Ovary (tissue), 9 donors: ENCODE data around the gene EEF1AKMT4. TPM values are rescaled to one million over a fixed set of nuclear protein-coding genes. Genes with fewer than 3 reads are reported as not detected.

Source experiments
- DNase-seq, 5 donors: peaks; one replicate each; pipeline ENCODE4 v3.0.0-alpha.2; 2019 to 2020
- H3K27ac ChIP-seq, 2 donors: fragments of 200-600 bp; one replicate each; pipeline versions ENCODE4 v1.5.1 to v1.8.0; 2019 to 2022
- H3K27me3 ChIP-seq: fragments of 200-600 bp; one replicate; pipeline ENCODE4 v1.8.0; 2022
- H3K36me3 ChIP-seq: fragments of 200-600 bp; sonication (generic); one replicate; pipeline ENCODE4 v1.5.1; 2019
- H3K4me1 ChIP-seq: one replicate; pipeline ENCODE4 v1.8.1; 2013; ENCODE audit warnings: mild to moderate bottlenecking, moderate library complexity; ENCODE audit not compliant: insufficient read depth
- H3K4me3 ChIP-seq: fragments of 200-600 bp; sonication (generic); one replicate; pipeline ENCODE4 v1.5.1; 2017
- H3K9me3 ChIP-seq, 2 donors: fragments of 200-600 bp in 1 of 2; sonication (generic) in 1 of 2; one replicate each; pipeline versions ENCODE4 v1.5.1 to v1.8.1; 2013 to 2019; ENCODE audit warnings: mild to moderate bottlenecking in 1 of 2, moderate library complexity in 1 of 2
- EP300 ChIP-seq: sonication (generic); formaldehyde crosslinking; IDR thresholded peaks from one replicate; pipeline ENCODE4 v1.6.1; 2017; ENCODE audit warnings: antibody characterized with exemption
- POLR2A ChIP-seq: fragments of 450-650 bp; IDR thresholded peaks from one replicate; pipeline ENCODE4 v1.6.1; 2017; ENCODE audit warnings: antibody characterized with exemption, mild to moderate bottlenecking, moderate library complexity
- WGBS, 3 donors: extraction: QIAGEN DNeasy Blood & Tissue Kit in 1 of 3; methylation state at CpG; one replicate each; pipeline versions ENCODE4 v1.1.5 to v1.1.7; 2013 to 2017; 5-methylcytosine and 5-hydroxymethylcytosine counted together
- intact Hi-C, 4 donors: fragments of 100-400 bp; cut with DNase I; formaldehyde crosslinking; loops; one replicate each; pipeline versions ENCODE4 v1.11.0 to v1.15.1; 2022 to 2023
- polyA plus RNA-seq, 2 donors: library from polyadenylated mRNA; stranded (reverse); fragments of 200-250 nt in 1 of 2; fragments of 350-450 nt in 1 of 2; fragmentation: Illumina TruSeq in 1 of 2; extraction: RNeasy Lipid Tissue Mini Kit (QIAGEN cat#74804) in 1 of 2; gene quantifications; one replicate each; pipeline ENCODE4 v1.2.3, GENCODE V29; 2013 to 2014
- total RNA-seq, 7 donors: library from RNA; depleted of rRNA in 2 of 7; stranded (reverse); fragments of >200 nt in 2 of 7; fragmentation: NEBNext Ultra II Directional in 3 of 7; extraction: Animal tissue kit (Norgen Biotek cat#: 25700) in 3 of 7; gene quantifications; one replicate each; pipeline versions ENCODE4 v1.1.0 to v1.2.4, GENCODE V29; 2016 to 2023
- TF ChIP-seq, protein P1 (sequence below), 3 donors: fragments of 450-650 bp in 2 of 3; fragments of 200-600 bp in 1 of 3; IDR thresholded peaks; one replicate each; pipeline versions ENCODE4 v1.5.1 to v1.8.0; 2016 to 2022; ENCODE audit warnings: antibody characterized with exemption in 3 of 3, mild to moderate bottlenecking in 1 of 3
- donor health status: DM: no; HTN: no; CAD: no; lungs with moderate emphysema.
- donor health status: DM: no; HTN: no; CAD: no.
- donor health status: Bipolar disorder and iron deficiency.
- donor health status: DM: yes; HTN: yes; CAD: no.
- donor health status: DM: no; HTN: no; CAD: no.
- donor health status: DM: yes; HTN: yes; CAD: no.

Gene EEF1AKMT4
- total and polyA plus RNA-seq, 9 donors, result 0.87 to 3.3 (median 2.0) TPM

DNA sequence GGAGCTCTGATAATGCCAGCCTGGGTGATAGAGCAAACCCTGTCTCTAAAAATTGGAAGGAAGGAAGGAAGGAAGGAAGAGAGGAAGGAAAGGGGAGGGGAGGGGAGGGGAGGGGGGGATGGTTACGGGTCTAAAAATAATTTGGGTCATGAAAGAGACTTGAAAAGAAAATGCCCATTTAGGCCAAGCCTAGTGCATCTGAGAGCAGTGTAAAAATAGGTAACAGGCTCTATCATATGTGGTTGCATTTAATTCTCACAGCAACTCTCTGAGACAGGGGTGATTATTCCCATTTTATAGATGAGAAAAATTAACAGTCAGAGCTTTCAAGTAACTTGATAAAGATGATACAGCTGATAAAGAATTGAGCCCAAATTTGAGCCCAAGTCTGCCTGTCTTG lies 22.8 kb downstream of the EEF1AKMT4 start:
- 21 to 43% (median 27%) methylated on average over 1 of the region's 1 CpG for WGBS, 3 donors
- Histone ChIP-seq H3K4me3 (no peak overlapping the region), H3K27me3 (no peaks in the 10 kb centered on the region), H3K36me3 (no peaks in the 10 kb centered on the region), H3K4me1 (no peaks in the 10 kb centered on the region), H3K9me3 (no peaks in the 10 kb centered on the region), H3K27ac (no peak overlapping the region)
- intact Hi-C loops, result no loop called here
- DNase-seq, result no peak
- TF ChIP-seq POLR2A, result no peak
- TF ChIP-seq, protein P1, sequence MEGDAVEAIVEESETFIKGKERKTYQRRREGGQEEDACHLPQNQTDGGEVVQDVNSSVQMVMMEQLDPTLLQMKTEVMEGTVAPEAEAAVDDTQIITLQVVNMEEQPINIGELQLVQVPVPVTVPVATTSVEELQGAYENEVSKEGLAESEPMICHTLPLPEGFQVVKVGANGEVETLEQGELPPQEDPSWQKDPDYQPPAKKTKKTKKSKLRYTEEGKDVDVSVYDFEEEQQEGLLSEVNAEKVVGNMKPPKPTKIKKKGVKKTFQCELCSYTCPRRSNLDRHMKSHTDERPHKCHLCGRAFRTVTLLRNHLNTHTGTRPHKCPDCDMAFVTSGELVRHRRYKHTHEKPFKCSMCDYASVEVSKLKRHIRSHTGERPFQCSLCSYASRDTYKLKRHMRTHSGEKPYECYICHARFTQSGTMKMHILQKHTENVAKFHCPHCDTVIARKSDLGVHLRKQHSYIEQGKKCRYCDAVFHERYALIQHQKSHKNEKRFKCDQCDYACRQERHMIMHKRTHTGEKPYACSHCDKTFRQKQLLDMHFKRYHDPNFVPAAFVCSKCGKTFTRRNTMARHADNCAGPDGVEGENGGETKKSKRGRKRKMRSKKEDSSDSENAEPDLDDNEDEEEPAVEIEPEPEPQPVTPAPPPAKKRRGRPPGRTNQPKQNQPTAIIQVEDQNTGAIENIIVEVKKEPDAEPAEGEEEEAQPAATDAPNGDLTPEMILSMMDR (IDR thresholded peaks at IDR 0.05), result no peak

DNA sequence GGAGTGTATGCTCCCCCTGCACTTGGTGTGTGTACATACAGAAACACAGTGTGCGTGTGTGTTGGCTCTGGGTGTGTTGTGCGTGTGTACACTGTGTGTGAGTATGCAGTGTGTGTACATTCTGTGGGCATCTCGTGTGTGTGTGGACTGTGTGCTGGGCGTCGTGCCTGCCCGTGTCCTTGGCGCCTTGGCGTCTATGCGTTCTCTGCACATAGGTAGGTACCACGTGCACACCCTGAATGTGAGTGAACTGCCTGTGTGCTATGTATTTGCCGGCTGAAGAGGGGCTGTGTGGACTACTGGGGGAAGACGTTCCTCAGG lies 25.9 kb downstream of the EEF1AKMT4 start:
- no peak for TF ChIP-seq EP300
- TF ChIP-seq, protein P1 (IDR thresholded peaks at IDR 0.05), result no peak
- TF ChIP-seq POLR2A, result no peak
- H3K4me3 ChIP-seq, result no peak overlapping the region
- WGBS, 3 donors, result 62 to 71% (median 64%) methylated on average over 12 of the region's 12 CpGs
- intact Hi-C loops, result loop anchor here in 1 of 4 donors (5.0 kb wide), 1 partner anchor 483 kb away; no protein-coding TSS in a partner anchor
- no peaks in the 10 kb centered on the region for H3K9me3 ChIP-seq
- H3K36me3 ChIP-seq, result no peaks in the 10 kb centered on the region
- no peaks in the 10 kb centered on the region for H3K4me1 ChIP-seq
- DNase-seq, result no peak
- no peaks in the 10 kb centered on the region for H3K27me3 ChIP-seq
- H3K27ac ChIP-seq, result no peak overlapping the region

DNA sequence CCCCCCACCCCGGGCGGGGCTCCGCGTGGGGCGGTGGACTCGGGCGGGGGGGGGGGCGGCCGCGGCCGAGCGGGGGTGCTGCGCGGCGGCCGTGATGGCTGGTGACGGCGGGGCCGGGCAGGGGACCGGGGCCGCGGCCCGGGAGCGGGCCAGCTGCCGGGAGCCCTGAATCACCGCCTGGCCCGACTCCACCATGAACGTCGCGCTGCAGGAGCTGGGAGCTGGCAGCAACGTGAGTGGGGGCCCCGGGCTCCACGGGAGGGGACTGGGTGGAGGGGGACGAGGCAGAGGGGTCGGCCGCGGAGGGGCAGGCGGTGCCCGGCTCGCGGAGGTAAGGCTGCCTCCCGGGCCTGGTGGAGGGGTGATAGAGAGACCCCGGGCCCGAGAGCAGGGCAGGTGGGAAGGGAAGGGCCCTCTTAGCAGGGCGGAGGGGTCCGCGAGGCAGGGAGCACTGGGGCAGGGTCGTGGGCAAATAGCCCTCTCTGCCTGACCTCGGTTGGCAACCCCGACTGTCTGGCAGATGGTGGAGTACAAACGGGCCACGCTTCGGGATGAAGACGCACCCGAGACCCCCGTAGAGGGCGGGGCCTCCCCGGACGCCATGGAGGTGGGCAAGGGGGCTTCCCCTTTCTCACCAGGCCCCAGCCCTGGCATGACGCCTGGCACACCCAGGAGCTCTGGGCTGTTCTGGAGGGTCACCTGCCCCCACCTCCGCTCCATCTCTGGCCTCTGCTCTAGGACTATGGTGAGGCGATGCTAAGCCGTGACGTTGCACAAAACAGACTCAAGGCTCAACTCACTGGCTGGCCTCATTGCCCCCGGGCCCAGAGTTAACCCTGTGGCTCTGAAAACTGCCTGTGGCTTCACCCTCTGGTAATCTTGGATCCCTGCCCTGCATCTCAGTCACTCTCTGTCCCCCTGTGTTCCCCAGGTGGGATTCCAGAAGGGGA lies 26.8 kb downstream of the EEF1AKMT4 start, which contains the start of gene ECE2:
Gene ECE2 (plus strand): TSS at position 62 of the 950 bp plus-strand sequence. CDS start 132 bp downstream, at position 194.
- Histone ChIP-seq H3K27ac (no peak within 1 kb of the TSS), H3K4me1 (no peaks in the 10 kb centered on the region), H3K36me3 (no peaks in the 10 kb centered on the region), H3K27me3 (no peaks in the 10 kb centered on the region), H3K4me3 (no peak within 1 kb of the TSS), H3K9me3 (no peaks in the 10 kb centered on the region)
- WGBS, 3 donors, result 9 to 12% (median 11%) methylated on average over 58 to 65 of the region's 65 CpGs
- intact Hi-C loops, result loop anchor here in 1 of 4 donors (5.0 kb wide), 1 partner anchor 484 kb away; no protein-coding TSS in a partner anchor
- no peak for DNase-seq
- no peak for TF ChIP-seq POLR2A
- TF ChIP-seq, protein P1 (IDR thresholded peaks at IDR 0.05), result no peak
- TF ChIP-seq EP300, result no peak

DNA sequence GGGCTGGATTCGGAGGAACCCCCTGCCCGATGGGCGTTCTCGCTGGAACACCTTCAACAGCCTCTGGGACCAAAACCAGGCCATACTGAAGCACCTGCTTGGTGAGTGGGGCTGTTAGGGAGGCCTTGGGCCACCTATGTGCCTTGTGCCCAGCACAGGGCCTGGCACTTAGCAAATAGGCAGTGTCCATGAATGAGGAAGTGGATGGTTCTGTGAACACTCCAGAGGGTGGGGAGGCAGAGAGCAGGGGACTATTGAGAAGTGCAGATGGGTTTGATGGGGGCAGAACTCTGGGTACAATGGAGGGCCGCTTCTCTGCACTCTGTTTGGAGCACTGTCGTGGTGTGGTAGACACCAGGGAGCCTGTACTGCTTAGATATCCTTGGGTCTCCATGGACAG lies 27.9 kb downstream of the EEF1AKMT4 start:
- no peak for TF ChIP-seq EP300
- TF ChIP-seq, protein P1 (IDR thresholded peaks at IDR 0.05), result no peak
- TF ChIP-seq POLR2A, result no peak
- DNase-seq, result no peak

More for the DNA sequence above, 27.9 kb downstream of the EEF1AKMT4 start:
- Histone ChIP-seq H3K27ac (no peak overlapping the region), H3K9me3 (no peaks in the 10 kb centered on the region), H3K27me3 (no peaks in the 10 kb centered on the region), H3K4me3 (no peak overlapping the region), H3K4me1 (no peaks in the 10 kb centered on the region), H3K36me3 (no peaks in the 10 kb centered on the region)
- 87 to 92% (median 92%) methylated on average over 6 of the region's 6 CpGs for WGBS, 3 donors
- intact Hi-C loops, result loop anchor here in 1 of 4 donors (5.0 kb wide), 1 partner anchor 485 kb away; no protein-coding TSS in a partner anchor
